Tibial nerve (tissue), 4 donors: Measurements from ENCODE around the gene COBL. TPM values are rescaled to one million over a fixed set of nuclear protein-coding genes. Genes with fewer than 3 reads are reported as not detected.

ENCODE experiments used
- DNase-seq, 2 donors: peaks; one replicate each; pipeline ENCODE4 v3.0.0-alpha.2; 2019; ENCODE audit warnings: low spot score in 2 of 2
- H3K27ac ChIP-seq, 4 donors: fragments of 200-600 bp; sonication (generic) in 3 of 4; one replicate each; pipeline ENCODE4 v1.5.1; 2017 to 2019; ENCODE audit warnings: mild to moderate bottlenecking in 1 of 4
- H3K27me3 ChIP-seq, 2 donors: fragments of 200-600 bp; sonication (generic) in 1 of 2; one replicate each; pipeline versions ENCODE4 v1.5.1 to v1.6.0; 2017 to 2019
- H3K36me3 ChIP-seq, 3 donors: fragments of 200-600 bp; sonication (generic); one replicate each; pipeline ENCODE4 v1.5.1; 2018 to 2019
- H3K4me1 ChIP-seq, 4 donors: fragments of 200-600 bp; sonication (generic) in 3 of 4; one replicate each; pipeline ENCODE4 v1.5.1; 2017 to 2019
- H3K4me3 ChIP-seq, 4 donors: fragments of 200-600 bp; sonication (generic) in 3 of 4; one replicate each; pipeline ENCODE4 v1.5.1; 2017 to 2019; ENCODE audit warnings: mild to moderate bottlenecking in 1 of 4, moderate library complexity in 1 of 4
- H3K9me3 ChIP-seq, 4 donors: fragments of 200-600 bp; sonication (generic) in 3 of 4; one replicate each; pipeline ENCODE4 v1.5.1; 2017 to 2019
- EP300 ChIP-seq, 2 donors: sonication (generic); formaldehyde crosslinking; IDR thresholded peaks; one replicate each; pipeline ENCODE4 v1.6.1; 2017; ENCODE audit warnings: antibody characterized with exemption in 2 of 2, mild to moderate bottlenecking in 1 of 2
- POLR2A ChIP-seq, 2 donors: fragments of 450-650 bp; IDR thresholded peaks; one replicate each; pipeline ENCODE4 v1.6.1; 2017; ENCODE audit warnings: antibody characterized with exemption in 2 of 2, mild to moderate bottlenecking in 2 of 2, moderate library complexity in 2 of 2
- WGBS, 2 donors: methylation state at CpG; one replicate each; pipeline ENCODE4 v1.1.5; 2018; 5-methylcytosine and 5-hydroxymethylcytosine counted together
- total RNA-seq, 4 donors: library from RNA; depleted of rRNA; stranded (reverse); fragments of >200 nt; gene quantifications; one replicate each; pipeline ENCODE4 v1.1.0, GENCODE V29; 2016
- TF ChIP-seq, protein P1 (sequence below), 5 experiments: fragments of 200-600 bp in 3 of 5; fragments of 450-650 bp in 2 of 5; sonication (generic) in 3 of 5; IDR thresholded peaks; one replicate each; pipeline ENCODE4 v1.5.1; 2016 to 2019; ENCODE audit warnings: antibody characterized with exemption in 5 of 5, mild to moderate bottlenecking in 3 of 5, moderate library complexity in 2 of 5

Gene COBL
- total RNA-seq, 4 donors from 2014 or later: 6.3 to 18.1 (median 8.1) TPM

GRCh38 chr7:51142741-51143385 is 173.7 kb downstream of the COBL start:
- H3K27ac ChIP-seq: no peak overlapping the region
- no peak for DNase-seq

GRCh38 chr7:51141451-51142003 is 175.1 kb downstream of the COBL start:
- DNase-seq: no peak
- H3K4me1 ChIP-seq: peaks cover 0 to 4% (median 0%) of the 10 kb centered on the region in 4 donors
- no peaks in the 10 kb centered on the region for H3K9me3 ChIP-seq
- no peak overlapping the region for H3K4me3 ChIP-seq
- H3K27me3 ChIP-seq: no peaks in the 10 kb centered on the region
- TF ChIP-seq, protein P1, sequence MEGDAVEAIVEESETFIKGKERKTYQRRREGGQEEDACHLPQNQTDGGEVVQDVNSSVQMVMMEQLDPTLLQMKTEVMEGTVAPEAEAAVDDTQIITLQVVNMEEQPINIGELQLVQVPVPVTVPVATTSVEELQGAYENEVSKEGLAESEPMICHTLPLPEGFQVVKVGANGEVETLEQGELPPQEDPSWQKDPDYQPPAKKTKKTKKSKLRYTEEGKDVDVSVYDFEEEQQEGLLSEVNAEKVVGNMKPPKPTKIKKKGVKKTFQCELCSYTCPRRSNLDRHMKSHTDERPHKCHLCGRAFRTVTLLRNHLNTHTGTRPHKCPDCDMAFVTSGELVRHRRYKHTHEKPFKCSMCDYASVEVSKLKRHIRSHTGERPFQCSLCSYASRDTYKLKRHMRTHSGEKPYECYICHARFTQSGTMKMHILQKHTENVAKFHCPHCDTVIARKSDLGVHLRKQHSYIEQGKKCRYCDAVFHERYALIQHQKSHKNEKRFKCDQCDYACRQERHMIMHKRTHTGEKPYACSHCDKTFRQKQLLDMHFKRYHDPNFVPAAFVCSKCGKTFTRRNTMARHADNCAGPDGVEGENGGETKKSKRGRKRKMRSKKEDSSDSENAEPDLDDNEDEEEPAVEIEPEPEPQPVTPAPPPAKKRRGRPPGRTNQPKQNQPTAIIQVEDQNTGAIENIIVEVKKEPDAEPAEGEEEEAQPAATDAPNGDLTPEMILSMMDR (IDR thresholded peaks at IDR 0.05): peak; percentile 24 to 48 (median 39)
- no peak for TF ChIP-seq EP300 (IDR thresholded peaks at IDR 0.05)
- H3K36me3 ChIP-seq: no peaks in the 10 kb centered on the region
- 21 to 28% methylated on average over 4 of the region's 4 CpGs for WGBS, 2 donors
- no peak overlapping the region for H3K27ac ChIP-seq

More at GRCh38 chr7:51142741-51143385, 173.7 kb downstream of the COBL start:
- no peak for TF ChIP-seq POLR2A (IDR thresholded peaks at IDR 0.05)
- TF ChIP-seq, protein P1 (IDR thresholded peaks at IDR 0.05): no peak
- no peak for TF ChIP-seq EP300 (IDR thresholded peaks at IDR 0.05)
- H3K4me1 ChIP-seq: peaks cover 0 to 4% (median 0%) of the 10 kb centered on the region in 4 donors
- WGBS, 2 donors: 70 to 74% methylated on average over 6 of the region's 6 CpGs
- H3K9me3 ChIP-seq: peaks cover 0 to 10% (median 2%) of the 10 kb centered on the region in 4 donors
- H3K36me3 ChIP-seq: no peaks in the 10 kb centered on the region
- H3K27me3 ChIP-seq: no peaks in the 10 kb centered on the region
- H3K4me3 ChIP-seq: no peak overlapping the region

GRCh38 chr7:51140199-51141164 is 176.1 kb downstream of the COBL start:
- Histone ChIP-seq H3K27ac (peak overlapping the region in 1 of 4 donors; percentile 22), H3K4me3 (no peak overlapping the region), H3K36me3 (no peaks in the 10 kb centered on the region), H3K4me1 (peaks cover 0 to 4% (median 0%) of the 10 kb centered on the region in 4 donors), H3K9me3 (no peaks in the 10 kb centered on the region), H3K27me3 (no peaks in the 10 kb centered on the region)
- DNase-seq: no peak
- WGBS, 2 donors: 86 to 87% methylated on average over 15 of the region's 15 CpGs
- TF ChIP-seq POLR2A (IDR thresholded peaks at IDR 0.05): no peak
- TF ChIP-seq, protein P1 (IDR thresholded peaks at IDR 0.05): no peak
- no peak for TF ChIP-seq EP300 (IDR thresholded peaks at IDR 0.05)

DNA sequence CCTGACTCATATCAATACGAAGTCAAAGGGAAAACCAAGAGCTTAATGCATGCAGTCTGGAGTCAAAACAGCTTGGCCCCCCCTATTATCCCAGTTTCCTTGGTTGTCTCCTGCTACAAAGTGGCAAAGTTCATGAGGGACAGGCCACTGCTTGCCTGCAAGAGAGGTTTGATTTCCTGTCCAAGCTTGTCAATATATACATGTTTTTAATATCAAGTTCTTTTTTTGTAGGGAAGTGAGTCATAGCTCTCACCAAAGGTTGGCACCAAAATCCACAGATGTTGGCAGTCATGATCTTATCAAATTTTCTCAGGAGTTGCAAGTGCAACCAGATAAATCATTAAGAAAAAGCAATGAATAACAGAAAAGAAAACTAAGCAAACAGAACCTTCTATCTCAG is 176.8 kb downstream of the COBL start:
- Histone ChIP-seq H3K36me3 (no peaks in the 10 kb centered on the region), H3K27ac (no peak overlapping the region), H3K27me3 (no peaks in the 10 kb centered on the region), H3K9me3 (no peaks in the 10 kb centered on the region), H3K4me1 (peaks cover 0 to 10% (median 0%) of the 10 kb centered on the region in 4 donors), H3K4me3 (no peak overlapping the region)
- no peak for DNase-seq
- 57 to 59% methylated on average over 1 of the region's 1 CpG for WGBS, 2 donors
- TF ChIP-seq, protein P1 (IDR thresholded peaks at IDR 0.05): no peak
- TF ChIP-seq POLR2A (IDR thresholded peaks at IDR 0.05) (no peak), EP300 (IDR thresholded peaks at IDR 0.05) (no peak)
